ENCODE data around the gene MIA2.
"Not testable (repeated sequence)": the region's sequence is repeated elsewhere in the genome, so short reads cannot be mapped to it uniquely, and the experiment has no call there.

Gene MIA2

GRCh38 chr14:39233680-39234326 is at the start of gene MIA2:
MIA2 (plus strand) TSS chr14:39233915; CDS start chr14:39234115, 200 bp downstream.
- no peak for DNase-seq

- DNase-seq = no peak
These were observed 49.0 kb upstream of the MIA2 start for GRCh38 chr14:39184628-39185255.

GRCh38 chr14:39185256-39186049 is 48.3 kb upstream of the MIA2 start:
- DNase-seq = no peak

DNA sequence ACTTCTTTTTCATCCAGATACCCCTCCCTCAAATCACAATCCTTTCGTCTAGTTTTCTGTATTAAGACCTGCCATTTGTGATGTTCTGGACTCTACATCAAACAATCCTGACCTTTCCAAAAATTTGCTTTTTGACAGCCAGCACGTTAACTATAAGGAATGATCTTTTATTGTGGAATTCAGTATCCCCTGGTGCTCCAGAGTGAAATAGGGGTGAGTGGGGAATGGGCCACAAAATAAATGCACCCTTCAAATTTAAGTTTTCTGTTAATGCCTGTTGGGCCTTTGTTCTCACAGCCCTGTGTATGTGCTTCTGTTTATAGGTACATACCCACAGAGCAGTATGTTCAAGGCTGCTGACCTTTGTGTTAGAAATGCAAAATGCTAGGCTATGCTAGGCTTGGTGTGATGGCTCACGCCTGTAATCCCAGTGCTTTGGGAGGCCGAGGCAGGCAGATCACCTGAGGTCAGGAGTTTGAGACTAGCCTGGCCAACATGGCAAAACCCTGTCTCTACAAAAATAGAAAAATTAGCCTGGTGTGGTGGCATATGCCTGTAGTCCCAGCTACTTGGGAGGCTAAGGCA is 46.7 kb upstream of the MIA2 start:
- no peak for DNase-seq

DNA sequence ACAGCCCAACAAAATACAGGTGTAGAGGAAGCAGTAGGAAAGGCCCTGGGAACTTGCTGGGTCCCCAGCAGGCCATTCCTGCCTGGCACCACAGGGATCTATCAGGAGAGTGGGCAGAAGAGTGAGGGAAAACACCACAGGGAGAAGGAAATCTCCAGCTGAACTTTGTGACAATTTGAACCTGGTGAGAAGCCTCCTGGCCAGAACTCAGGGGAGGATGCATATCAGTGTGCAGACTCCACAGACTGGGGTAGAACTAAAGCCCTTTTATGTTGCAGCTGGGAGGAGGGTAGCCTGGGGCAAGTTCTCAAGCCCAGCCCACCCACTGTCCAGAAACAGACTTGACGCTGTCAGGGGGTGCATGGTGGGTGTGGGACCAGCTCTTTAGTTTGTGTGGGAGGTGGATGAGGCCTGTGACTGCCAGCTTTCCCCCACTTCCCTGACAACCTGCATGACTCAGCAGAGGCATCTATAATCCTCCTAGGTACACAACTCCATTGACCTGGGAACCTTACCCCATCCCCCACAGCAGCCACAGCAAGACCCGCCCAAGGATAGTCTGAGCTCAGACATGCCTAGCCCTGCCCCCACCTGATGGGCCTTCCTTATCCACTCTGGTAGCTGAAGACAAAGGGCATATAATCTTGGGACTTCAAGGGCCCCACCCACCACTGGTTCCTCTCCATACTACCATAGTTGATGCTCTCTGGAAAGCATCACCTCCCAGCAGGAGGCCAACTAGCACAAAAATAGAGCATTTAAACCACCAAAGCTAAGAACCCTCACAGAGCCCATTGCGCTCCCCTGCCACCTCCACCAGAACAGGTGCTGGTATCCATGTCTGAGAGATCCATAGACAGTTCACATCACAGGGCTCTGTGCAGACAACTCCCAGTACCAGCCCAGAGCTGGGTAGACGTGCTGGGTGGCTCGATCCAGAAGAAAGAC is 29.8 kb upstream of the MIA2 start:
- DNase-seq = no peak

DNA sequence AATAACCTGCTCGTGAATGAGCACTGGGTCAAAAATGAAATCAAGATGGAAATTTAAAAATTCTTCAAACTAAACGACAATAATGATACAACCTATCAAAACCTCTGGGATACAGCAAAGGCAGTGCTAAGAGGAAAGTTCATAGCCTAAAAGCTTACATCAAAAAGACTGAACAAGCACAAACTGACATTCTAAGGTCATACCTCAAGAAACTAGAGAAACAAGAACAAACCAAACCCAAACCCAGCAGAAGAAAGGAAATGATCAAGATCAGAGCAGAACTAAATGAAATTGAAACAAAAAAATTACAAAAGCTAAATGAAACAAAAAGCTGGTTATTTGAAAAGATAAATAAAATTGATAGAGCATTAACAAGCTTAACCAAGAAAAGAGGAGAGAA is 26.3 kb upstream of the MIA2 start:
- DNase-seq = not testable (repeated sequence)

DNA sequence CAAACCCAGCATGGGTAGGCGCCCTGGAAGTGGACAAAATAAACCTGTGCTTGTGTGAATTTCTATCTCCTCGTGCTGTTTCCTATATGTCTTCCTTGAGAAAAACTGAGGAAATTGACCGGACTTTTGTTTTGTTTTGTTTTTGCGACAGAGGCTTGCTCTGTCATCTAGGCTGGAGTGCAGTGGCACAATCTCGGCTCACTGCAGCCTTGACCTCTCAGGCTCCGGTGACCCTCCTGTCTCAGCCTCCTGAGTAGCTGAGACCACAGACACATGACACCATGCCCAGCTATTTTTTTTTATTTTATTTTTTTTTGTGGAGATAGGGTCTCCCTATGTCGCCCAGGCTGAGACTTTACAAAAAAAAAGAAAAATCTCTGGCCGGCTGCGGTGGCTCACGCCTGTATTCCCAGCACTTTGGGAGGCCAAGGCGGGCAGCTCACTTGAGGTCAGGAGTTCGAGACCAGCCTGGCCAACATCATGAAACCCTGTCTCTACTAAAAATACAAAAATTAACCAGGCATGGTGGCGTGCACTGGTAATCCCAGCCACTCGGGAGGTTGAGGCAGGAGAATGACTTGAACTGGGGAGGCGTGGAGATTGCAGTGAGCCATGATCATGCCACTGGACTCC is 22.5 kb upstream of the MIA2 start:
- no peak for DNase-seq

DNA sequence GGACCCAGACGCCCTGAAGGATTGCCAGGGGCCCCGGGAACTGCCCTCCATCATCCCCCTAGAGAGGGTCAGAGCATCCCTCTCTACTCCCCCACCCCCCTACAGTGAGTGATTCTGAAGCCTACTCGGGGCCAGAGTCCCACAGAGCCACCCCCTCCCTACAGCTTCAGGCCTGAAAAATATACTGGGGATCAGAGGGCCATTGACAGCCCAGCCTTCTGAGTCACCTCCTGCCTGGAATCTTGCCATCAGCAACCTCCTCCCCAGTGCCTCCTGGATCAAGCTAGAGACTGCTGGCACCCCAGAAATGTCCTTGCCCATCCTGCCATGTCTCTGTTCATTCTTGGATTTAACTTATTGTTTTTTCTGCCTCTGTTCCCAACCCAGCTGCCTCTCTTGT is 21.7 kb upstream of the MIA2 start:
- no peak for DNase-seq

DNA sequence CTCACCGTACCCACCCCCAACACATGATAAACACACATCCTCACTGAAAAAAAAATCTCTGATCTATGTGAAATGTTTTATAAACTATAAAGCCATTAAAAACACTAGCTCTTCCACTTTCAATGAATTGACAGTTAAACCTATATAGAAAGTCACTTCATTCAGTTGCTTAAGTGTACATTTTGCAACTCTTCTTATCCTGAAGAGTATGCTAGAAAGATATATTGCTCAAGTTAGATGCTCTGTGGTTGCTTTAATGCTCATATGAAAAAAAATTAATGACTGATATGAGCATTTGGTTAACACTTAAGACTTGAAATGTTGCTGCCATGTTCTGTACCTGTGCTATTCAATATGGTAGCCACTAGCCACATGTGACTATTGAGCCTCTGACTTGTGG is 21.0 kb upstream of the MIA2 start:
- DNase-seq = no peak

DNA sequence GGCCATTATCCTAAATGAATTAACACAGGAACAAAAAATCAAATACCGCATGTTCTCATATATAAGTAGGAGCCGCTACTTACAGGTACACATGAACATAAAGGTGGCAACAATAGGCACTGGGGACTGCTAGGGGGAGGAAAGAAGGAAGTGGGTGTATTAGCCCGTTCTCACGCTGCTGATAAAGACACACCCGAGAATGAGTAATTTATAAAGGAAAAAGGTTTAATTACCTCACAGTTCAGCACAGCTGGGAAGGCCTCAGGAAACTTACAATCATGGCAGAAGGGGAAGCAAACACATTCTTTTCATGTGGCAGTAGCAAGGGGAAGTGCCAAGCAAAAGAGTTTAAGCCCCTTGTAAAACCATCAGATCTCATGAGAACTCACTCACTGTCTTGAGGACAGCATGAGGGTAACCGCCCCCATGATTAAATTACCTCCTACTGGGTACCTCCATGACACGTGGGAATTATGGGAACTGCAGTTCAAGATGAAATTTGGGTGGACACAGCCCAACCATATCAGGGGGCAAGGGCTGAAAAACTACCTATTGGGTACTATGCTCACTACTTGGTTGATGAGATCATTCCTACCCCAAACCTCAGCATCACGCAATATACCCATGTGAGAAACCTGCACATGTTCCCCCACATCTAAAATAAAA is 16.4 kb upstream of the MIA2 start:
- DNase-seq = no peak

GRCh38 chr14:39218171-39218769 is 15.4 kb upstream of the MIA2 start:
- DNase-seq = no peak

- DNase-seq = no peak
These were observed 14.6 kb upstream of the MIA2 start for GRCh38 chr14:39219075-39219499.

DNA sequence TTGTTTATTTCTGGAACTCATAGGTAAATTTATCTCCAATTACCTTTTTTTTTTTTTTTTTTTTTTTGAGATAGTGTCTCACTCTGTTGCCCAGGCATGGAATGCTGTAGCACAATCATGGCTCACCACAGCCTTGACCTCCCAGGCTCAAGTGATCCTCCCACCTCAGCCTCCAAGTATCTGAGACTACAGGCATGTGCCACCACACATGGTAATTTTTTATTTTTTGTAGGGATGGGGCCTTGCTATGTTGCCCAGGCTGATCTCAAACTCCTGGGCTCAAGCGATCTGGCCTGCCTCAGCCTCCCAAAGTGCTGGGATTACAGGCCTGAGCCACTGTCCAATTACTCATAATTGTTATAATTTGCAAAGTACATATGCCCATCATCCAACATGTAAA is 13.2 kb upstream of the MIA2 start:
- not testable (repeated sequence) for DNase-seq

- DNase-seq = no peak
These were observed 5.7 kb upstream of the MIA2 start for GRCh38 chr14:39228044-39228443.

DNA sequence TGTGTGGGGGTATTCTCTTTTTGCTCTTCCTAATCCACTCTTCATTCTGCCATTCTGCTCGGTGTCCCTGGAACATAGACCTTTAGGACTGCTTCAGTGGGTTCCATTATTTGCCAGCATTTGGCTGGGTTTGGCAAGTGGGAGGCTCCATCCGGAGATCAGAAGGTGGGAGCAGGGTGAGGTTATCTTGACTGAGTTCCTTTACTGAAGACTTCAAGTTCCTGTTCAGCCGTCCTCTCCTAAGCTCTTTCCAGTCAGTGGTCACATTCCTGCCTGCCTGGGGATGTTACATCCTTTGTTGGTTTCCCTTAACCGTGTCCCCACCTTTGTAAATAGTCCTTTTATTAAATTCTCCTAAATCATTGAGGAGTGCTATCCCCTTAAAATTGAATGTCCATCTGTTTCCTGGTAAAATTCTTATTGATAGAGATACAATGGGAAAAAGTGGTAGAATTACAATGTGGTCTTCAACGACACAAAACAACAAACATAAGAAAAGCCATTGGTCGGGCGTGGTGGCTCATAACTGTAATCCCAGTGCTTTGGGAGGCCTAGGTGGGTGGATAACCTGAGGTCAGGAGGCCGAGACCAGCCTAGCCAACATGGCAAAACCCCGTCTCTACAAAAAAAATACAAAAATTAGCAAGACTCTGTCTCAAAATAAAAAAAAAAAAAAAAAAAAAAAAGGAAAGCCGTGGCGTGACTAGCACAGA is 5.0 kb upstream of the MIA2 start:
- peak; percentile 49 for DNase-seq

- peak; percentile 73 for DNase-seq
These were observed 4.5 kb upstream of the MIA2 start for GRCh38 chr14:39229222-39229543.

- peak; percentile 10 for DNase-seq
These were observed 4.1 kb upstream of the MIA2 start for GRCh38 chr14:39229601-39230110.

- peak; percentile 28 for DNase-seq
These were observed 3.2 kb upstream of the MIA2 start for GRCh38 chr14:39230416-39231035.

GRCh38 chr14:39231751-39232553 is 1.8 kb upstream of the MIA2 start:
- DNase-seq = peak; percentile 34
